Activated CD4-positive, alpha-beta memory T cell treated with anti-CD3 and anti-CD28 coated beads for 36 hours (primary cell): Measurements from ENCODE around the gene MAGEL2. TPM values are rescaled to one million over a fixed set of nuclear protein-coding genes. Genes with fewer than 3 reads are reported as not detected.

Source experiments
- CTCF ChIA-PET: fragments of 350-600 bp; sonication (Branson Sonifier 250); formaldehyde crosslinking; loops from one replicate; lab custom pipeline; 2021; ENCODE audit warnings: antibody characterized with exemption, inconsistent platforms; lab: Charles Lee
- POLR2A ChIA-PET: fragments of 350-600 bp; sonication (Branson Sonifier 250); formaldehyde crosslinking; loops from one replicate; lab custom pipeline; 2021; ENCODE audit warnings: antibody characterized with exemption; lab: Charles Lee
- DNase-seq: peaks from one replicate; pipeline ENCODE4 v3.0.0-alpha.2; 2020
- H3K27ac Mint-ChIP-seq: one replicate; pipeline ENCODE4 v1.8.0; 2021; ENCODE audit warnings: mixed read lengths
- H3K27me3 Mint-ChIP-seq: one replicate; pipeline ENCODE4 v1.8.0; 2021; ENCODE audit warnings: mixed read lengths
- H3K36me3 Mint-ChIP-seq: one replicate; pipeline ENCODE4 v1.8.0; 2021; ENCODE audit warnings: mixed read lengths
- H3K4me1 Mint-ChIP-seq: one replicate; pipeline ENCODE4 v1.8.0; 2021; ENCODE audit warnings: low read depth, mixed read lengths
- H3K4me3 Mint-ChIP-seq: one replicate; pipeline ENCODE4 v1.8.0; 2021; ENCODE audit warnings: mild to moderate bottlenecking, mixed read lengths
- H3K9me3 Mint-ChIP-seq: one replicate; pipeline ENCODE4 v1.8.0; 2021; ENCODE audit warnings: mixed read lengths
- intact Hi-C: fragments of 100-400 bp; cut with micrococcal nuclease; formaldehyde crosslinking; loops from one replicate; pipeline ENCODE4 v1.15.1; 2023
- total RNA-seq, 2 experiments: library from RNA; stranded (reverse); gene quantifications; one replicate each; pipeline ENCODE4 v1.2.3, GENCODE V29; 2021

The MAGEL2 gene
- not detected for total RNA-seq

DNA sequence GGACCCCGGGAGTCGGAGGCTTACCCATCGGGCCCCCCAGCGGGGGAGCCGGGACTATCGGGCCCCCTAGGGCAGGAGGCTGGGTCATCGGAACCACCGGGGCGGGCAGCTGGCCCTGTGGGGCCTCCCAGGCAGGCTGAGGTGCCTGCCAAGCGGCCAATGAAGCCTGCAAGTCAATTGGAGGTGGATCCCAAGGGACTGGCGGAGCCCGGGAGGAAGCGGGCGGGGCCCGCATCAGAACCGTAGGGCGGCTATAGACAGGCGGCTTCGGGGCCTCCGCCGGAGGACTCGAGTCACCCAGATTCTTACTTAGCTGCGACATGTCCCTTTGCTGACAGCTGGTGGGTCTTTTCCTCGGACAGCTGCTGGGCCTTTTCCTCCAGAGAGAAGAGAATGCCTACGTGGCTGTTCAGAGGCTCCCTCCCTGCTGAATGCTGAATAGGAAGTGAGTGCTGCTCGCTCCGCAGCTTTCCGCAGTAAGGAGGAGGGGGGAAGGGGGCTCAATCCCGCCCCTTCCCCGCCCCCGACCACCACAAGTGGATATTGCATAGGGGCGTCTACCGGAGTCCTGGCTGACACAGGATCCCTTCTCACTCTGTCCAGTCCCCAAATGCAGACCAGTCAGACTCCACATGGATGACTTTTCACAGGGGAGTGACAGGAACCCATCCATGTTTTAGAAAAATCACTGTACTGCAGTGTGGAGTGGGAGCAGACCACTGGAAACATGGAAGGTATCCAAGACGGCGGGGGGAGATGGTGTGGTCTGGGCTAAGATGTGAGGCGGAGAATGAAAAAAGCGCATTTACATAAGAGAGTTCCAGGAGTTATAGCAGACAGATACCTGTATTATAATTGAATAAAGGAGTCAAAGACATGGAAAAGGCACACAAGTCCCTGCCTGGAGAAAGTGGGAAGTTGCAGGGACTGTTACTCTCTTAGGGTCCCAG, at the start of gene MAGEL2:
MAGEL2 (minus strand) TSS at position 447 of the 950 bp plus-strand sequence; CDS start at position 322, 125 bp downstream.
- POLR2A ChIA-PET = no interaction called here
- intact Hi-C loops = loop anchor here (2.0 kb wide), 1 partner anchor 231 kb away; no protein-coding TSS in a partner anchor
- Mint-ChIP-seq H3K27ac (no peak within 1 kb of the TSS), H3K4me3 (no peak within 1 kb of the TSS), H3K36me3 (no peaks in the 10 kb centered on the region), H3K4me1 (no peaks in the 10 kb centered on the region), H3K9me3 (no peaks in the 10 kb centered on the region), H3K27me3 (peaks cover 9% of the 10 kb centered on the region)
- CTCF ChIA-PET = no interaction called here
- no peak for DNase-seq

DNA sequence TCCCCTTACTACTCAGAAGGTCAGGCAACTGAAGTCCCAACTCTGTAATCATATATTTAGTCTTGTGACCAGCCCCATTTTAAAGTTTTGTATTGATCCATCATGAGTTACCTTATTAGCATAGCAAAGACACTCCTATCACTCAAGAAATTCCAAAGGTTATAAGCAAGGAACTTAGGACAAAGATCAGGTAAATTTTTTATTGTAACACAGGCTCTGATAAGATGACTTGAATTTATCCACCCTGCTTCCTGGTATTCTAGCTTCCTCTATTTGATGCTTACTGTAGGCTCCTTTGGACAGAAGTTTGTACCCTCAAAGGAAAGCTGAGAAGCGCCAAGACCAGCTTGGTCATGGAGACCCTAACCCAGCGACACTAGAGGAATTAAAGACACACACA, 47.6 kb upstream of the MAGEL2 start:
- H3K4me3 Mint-ChIP-seq = no peak overlapping the region
- CTCF ChIA-PET = no interaction called here
- H3K4me1 Mint-ChIP-seq = no peaks in the 10 kb centered on the region
- no peaks in the 10 kb centered on the region for H3K27me3 Mint-ChIP-seq
- no peak overlapping the region for H3K27ac Mint-ChIP-seq
- no peaks in the 10 kb centered on the region for H3K36me3 Mint-ChIP-seq
- POLR2A ChIA-PET = no interaction called here
- intact Hi-C loops = no loop called here
- DNase-seq = no peak
- no peaks in the 10 kb centered on the region for H3K9me3 Mint-ChIP-seq

DNA sequence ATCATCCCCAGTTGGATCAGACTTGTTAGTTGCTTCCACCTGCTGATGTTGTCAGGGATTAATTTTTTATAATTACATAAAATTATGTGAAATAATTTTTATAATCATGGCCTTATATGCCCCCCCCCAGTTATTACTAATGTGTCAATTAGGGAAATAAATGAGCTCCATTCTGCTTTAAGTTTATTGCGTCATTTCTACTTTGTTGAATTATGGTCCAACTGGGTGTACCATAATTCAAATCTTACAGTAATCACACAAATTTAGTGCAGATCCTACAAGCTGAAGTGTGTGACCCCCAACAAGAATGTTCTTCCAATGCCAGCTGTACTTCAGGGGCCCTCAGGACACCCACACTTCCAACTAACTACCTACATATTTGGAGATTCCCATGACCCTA, 46.9 kb upstream of the MAGEL2 start:
- POLR2A ChIA-PET = no interaction called here

DNA sequence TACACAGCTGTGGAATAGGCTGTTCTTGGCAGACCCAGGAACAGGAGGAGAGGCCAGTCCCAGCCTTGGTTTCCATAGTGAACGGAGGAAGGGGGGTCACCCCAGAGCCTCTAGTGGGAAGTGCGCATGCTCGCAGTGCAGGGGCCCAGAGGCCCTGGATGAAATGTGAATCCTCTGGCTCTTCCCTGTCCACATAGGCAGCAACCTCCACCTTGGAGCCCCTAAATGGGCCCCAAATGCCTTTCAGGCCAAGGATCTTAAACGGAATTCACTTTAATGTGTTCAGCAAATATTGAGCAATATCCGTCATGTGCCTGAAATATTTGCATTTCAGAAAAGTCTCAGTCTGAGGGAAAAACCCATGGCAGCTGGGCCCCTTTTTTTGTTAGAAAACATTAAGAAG, 42.8 kb upstream of the MAGEL2 start:
- Mint-ChIP-seq H3K4me3 (no peak overlapping the region), H3K27me3 (peaks cover 2% of the 10 kb centered on the region), H3K36me3 (no peaks in the 10 kb centered on the region), H3K9me3 (no peaks in the 10 kb centered on the region), H3K4me1 (no peaks in the 10 kb centered on the region), H3K27ac (no peak overlapping the region)
- no peak for DNase-seq
- CTCF ChIA-PET = no interaction called here
- intact Hi-C loops = no loop called here
- POLR2A ChIA-PET = no interaction called here

More for the DNA sequence above, 46.9 kb upstream of the MAGEL2 start:
- intact Hi-C loops = no loop called here
- Mint-ChIP-seq H3K36me3 (no peaks in the 10 kb centered on the region), H3K27me3 (no peaks in the 10 kb centered on the region), H3K27ac (no peak overlapping the region), H3K4me1 (no peaks in the 10 kb centered on the region), H3K9me3 (no peaks in the 10 kb centered on the region), H3K4me3 (no peak overlapping the region)
- no peak for DNase-seq
- CTCF ChIA-PET = no interaction called here

DNA sequence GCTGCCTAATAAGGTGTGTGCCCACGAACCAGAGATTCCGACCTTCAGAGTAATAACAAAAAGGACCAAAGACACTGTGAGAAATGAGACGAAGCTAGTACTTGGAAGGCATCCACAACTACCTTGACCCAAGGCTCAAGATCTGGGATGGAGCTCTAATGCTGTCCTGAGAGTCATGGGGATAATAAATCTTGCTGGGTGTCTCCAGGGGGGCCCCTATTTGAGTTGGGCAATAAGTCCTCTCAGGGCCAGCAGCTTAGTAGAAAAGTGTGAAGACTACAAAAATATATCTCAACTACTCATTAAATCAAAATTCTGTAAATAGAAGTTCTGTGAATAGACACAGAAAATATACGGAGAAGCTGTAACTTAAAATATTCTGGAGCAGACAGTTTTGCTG, 42.3 kb upstream of the MAGEL2 start:
- Mint-ChIP-seq H3K36me3 (no peaks in the 10 kb centered on the region), H3K27ac (no peak overlapping the region), H3K4me3 (no peak overlapping the region), H3K9me3 (no peaks in the 10 kb centered on the region), H3K4me1 (no peaks in the 10 kb centered on the region), H3K27me3 (peaks cover 2% of the 10 kb centered on the region)
- intact Hi-C loops = no loop called here
- POLR2A ChIA-PET = no interaction called here
- DNase-seq = no peak
- CTCF ChIA-PET = no interaction called here

DNA sequence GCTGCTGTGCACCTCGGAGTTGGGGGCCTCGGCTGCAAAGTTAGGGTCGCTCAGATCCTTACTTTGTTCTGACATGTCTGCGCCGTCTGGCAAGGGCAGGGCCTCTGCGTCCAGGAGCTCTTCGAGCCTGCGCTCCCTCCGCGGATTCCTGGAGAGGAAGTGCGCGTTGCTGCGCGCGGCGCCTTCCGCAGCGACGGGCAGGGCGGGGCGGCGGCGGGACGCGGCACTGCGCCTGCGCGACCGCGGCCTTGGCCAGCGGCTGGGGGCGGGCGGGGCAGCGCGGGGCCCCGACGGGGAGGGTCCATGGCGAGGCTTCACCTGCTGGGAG, 39.4 kb upstream of the MAGEL2 start, which contains the start of gene NDN:
NDN (minus strand) TSS at position 163 of the 328 bp plus-strand sequence; CDS start at position 75, 88 bp downstream.
- H3K27me3 Mint-ChIP-seq = peaks cover 2% of the 10 kb centered on the region
- no peaks in the 10 kb centered on the region for H3K4me1 Mint-ChIP-seq
- peak; percentile 14 for DNase-seq
- no peaks in the 10 kb centered on the region for H3K9me3 Mint-ChIP-seq
- H3K27ac Mint-ChIP-seq = no peak within 1 kb of the TSS
- ChIA-PET POLR2A (no interaction called here), CTCF (no interaction called here)
- H3K4me3 Mint-ChIP-seq = no peak within 1 kb of the TSS
- no peaks in the 10 kb centered on the region for H3K36me3 Mint-ChIP-seq
- intact Hi-C loops = no loop called here

DNA sequence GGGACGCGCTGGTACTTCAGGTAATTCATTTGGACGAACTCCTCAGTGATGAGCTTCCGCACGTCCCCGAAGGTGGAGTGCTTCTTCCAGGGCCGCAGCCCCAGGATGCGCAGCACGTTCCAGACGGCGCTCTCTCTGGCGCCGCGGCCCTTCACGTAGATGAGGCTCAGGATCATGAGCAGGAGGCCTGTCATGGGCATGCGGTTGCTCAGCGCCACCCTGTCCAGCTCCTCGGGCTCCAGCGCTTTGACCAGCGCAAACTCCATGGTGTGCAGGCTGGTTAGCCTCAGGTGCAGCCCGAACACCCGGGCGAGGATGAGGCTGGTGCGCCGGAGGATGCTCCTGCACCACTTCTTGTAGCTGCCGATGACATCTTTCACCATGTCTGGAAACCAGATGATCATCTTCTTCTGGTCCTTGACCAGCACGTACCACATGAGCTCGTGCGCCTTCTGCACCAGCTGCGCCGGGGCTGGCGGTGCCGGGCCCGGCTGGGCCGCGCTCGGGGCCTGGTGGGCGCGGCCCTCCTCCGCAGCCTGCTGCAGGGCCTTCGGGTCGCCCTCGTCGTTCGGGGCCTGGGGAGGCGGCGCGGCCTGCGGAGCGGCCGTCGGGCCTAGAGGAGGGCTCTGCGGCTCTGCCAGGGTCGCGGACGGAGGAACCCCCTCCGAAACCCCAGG, 38.9 kb upstream of the MAGEL2 start:
- intact Hi-C loops = no loop called here
- Mint-ChIP-seq H3K27me3 (peaks cover 2% of the 10 kb centered on the region), H3K27ac (no peak overlapping the region), H3K36me3 (no peaks in the 10 kb centered on the region), H3K4me3 (no peak overlapping the region), H3K9me3 (no peaks in the 10 kb centered on the region), H3K4me1 (no peaks in the 10 kb centered on the region)
- no peak for DNase-seq
- CTCF ChIA-PET = no interaction called here
- POLR2A ChIA-PET = no interaction called here

DNA sequence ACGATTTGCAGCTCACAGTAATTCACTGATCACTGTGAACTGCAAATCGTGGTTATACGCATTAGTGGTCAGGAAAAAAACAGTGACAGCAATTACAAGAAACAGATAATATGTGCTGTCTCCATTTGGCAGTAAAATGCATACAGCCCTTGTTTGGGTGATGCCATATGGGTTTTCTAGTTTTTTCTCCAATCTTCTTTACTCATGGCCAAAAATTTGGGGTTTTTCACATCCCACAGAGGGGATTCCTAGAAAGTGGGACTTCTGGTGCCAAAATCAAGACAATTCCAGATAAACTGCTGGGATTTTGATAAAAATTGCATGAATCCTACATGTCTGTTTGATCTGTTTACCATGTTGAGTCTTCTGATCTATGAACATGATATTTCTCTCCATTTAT, 23.8 kb upstream of the MAGEL2 start:
- ChIA-PET CTCF (no interaction called here), POLR2A (no interaction called here)
- DNase-seq = no peak
- no peaks in the 10 kb centered on the region for H3K4me1 Mint-ChIP-seq
- H3K4me3 Mint-ChIP-seq = no peak overlapping the region
- no peaks in the 10 kb centered on the region for H3K9me3 Mint-ChIP-seq
- no peaks in the 10 kb centered on the region for H3K36me3 Mint-ChIP-seq
- intact Hi-C loops = no loop called here
- no peak overlapping the region for H3K27ac Mint-ChIP-seq
- H3K27me3 Mint-ChIP-seq = no peaks in the 10 kb centered on the region

DNA sequence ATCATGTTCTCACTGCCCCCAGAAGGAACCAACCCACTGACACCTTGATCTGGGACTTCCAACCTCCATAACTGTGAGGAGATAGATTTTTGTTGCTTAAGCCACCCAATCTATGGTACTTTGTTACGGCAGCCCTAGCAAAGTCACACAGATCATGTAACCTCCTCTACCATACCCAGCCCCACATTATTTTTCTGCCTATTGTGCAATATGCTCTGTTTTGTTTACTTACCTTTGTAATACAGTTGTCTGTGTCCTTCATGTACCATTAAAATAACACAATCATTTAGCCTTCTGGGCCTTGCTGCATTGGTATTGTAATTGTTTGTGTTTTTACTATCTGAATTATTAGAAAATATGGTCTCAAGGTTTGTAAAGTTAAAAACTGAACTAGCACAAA, 23.3 kb upstream of the MAGEL2 start:
- Mint-ChIP-seq H3K4me1 (no peaks in the 10 kb centered on the region), H3K27me3 (no peaks in the 10 kb centered on the region), H3K4me3 (no peak overlapping the region), H3K9me3 (no peaks in the 10 kb centered on the region), H3K36me3 (no peaks in the 10 kb centered on the region), H3K27ac (no peak overlapping the region)
- intact Hi-C loops = no loop called here
- ChIA-PET CTCF (no interaction called here), POLR2A (no interaction called here)
- no peak for DNase-seq

DNA sequence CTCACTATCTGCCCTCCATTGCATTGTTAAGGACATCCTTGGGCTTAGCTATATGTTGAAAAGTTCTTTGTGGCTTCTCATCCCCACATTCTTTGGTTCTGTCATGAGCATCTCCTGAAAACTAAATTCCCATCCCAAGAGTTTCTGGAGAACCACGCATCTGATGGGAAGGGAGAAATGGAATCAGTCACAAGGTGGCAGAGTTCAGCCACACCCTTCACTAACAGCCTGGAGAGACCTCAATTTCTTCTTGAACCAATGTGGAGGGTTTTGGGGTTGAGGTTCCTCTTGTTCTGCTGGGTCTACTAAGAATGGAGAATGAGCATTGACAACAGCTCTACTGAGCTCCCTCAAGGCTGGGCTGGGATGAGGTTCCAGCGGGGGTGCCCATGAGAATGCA, 15.6 kb upstream of the MAGEL2 start:
- intact Hi-C loops = no loop called here
- no peak overlapping the region for H3K27ac Mint-ChIP-seq
- no peak overlapping the region for H3K4me3 Mint-ChIP-seq
- H3K9me3 Mint-ChIP-seq = no peaks in the 10 kb centered on the region
- H3K36me3 Mint-ChIP-seq = no peaks in the 10 kb centered on the region
- CTCF ChIA-PET = no interaction called here
- DNase-seq = no peak
- POLR2A ChIA-PET = no interaction called here
- no peaks in the 10 kb centered on the region for H3K27me3 Mint-ChIP-seq
- no peaks in the 10 kb centered on the region for H3K4me1 Mint-ChIP-seq

DNA sequence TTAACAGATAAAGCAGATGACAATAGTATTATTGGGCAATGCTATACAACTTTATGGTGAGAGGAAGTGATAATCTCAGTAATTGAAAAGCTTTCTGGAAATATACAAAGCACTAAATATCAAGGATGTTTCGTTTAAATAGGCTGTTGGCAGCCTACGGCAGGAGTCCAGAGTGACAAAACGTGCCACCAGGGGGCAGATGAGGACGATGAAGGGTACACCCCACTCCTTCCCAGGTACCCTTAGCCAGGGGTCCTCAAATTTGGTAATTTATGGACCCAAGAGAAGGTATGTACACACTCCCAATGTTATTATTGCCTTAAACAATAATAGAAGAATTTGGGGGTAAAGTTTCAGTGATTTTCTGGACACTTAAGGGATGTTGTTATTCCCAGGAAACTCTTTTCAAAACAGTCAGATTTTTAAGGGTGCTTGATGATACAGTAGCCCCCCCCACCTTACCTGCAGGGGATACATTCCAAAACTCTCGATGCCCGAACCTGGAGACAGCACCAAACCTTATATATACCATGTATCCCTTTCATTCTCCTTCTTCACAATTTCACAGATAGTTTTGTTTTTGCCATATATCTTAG, 1.4 kb upstream of the MAGEL2 start:
- Mint-ChIP-seq H3K27ac (no peak overlapping the region), H3K4me1 (no peaks in the 10 kb centered on the region), H3K4me3 (no peak overlapping the region), H3K27me3 (peaks cover 6% of the 10 kb centered on the region), H3K9me3 (no peaks in the 10 kb centered on the region), H3K36me3 (no peaks in the 10 kb centered on the region)
- DNase-seq = peak; percentile 33
- POLR2A ChIA-PET = no interaction called here
- intact Hi-C loops = loop anchor here (2.0 kb wide), 1 partner anchor 230 kb away; no protein-coding TSS in a partner anchor
- CTCF ChIA-PET = no interaction called here

DNA sequence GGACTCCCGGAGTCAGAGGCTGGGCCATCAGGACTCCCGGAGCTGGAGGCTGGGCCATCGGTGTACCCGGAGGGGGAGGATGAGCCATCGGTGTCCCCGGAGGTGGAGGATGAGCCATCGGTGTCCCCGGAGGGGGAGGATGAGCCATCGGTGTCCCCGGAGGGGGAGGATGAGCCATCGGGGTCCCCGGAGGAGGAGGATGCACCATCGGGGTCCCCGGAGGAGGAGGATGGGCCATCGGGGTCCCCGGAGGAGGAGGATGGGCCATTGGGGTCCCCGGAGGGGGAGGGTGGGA, 719 bp downstream of the MAGEL2 start:
- intact Hi-C loops = no loop called here
- no peak for DNase-seq
- no peak overlapping the region for H3K27ac Mint-ChIP-seq
- H3K9me3 Mint-ChIP-seq = no peaks in the 10 kb centered on the region
- ChIA-PET POLR2A (no interaction called here), CTCF (no interaction called here)
- peaks cover 9% of the 10 kb centered on the region for H3K27me3 Mint-ChIP-seq
- no peak overlapping the region for H3K4me3 Mint-ChIP-seq
- H3K4me1 Mint-ChIP-seq = no peaks in the 10 kb centered on the region
- H3K36me3 Mint-ChIP-seq = no peaks in the 10 kb centered on the region
